GM21619 (cell line): ENCODE results near the gene SREBF1.

Experiments
- ATAC-seq: cut with Tn5 transposase; IDR thresholded peaks from one replicate; pipeline ENCODE4 v1.9.1; 2021; ENCODE audit not compliant: unreplicated experiment

Gene SREBF1

GRCh38 chr17:17836818-17837379 lies at the start of gene SREBF1:
SREBF1 (minus strand) TSS chr17:17836986; CDS start chr17:17836817, 169 bp downstream.
- ATAC-seq = peak; percentile 31

- no peak for ATAC-seq
These were observed 49.4 kb upstream of the SREBF1 start for GRCh38 chr17:17886226-17886625.

GRCh38 chr17:17884391-17885357 lies 47.9 kb upstream of the SREBF1 start:
- ATAC-seq = no peak

GRCh38 chr17:17883801-17884200 lies 47.0 kb upstream of the SREBF1 start:
- ATAC-seq = no peak

- ATAC-seq = no peak
These were observed 45.3 kb upstream of the SREBF1 start for GRCh38 chr17:17882082-17882581.

GRCh38 chr17:17880577-17881196 lies 43.9 kb upstream of the SREBF1 start:
- ATAC-seq = no peak

- ATAC-seq = no peak
These were observed 41.0 kb upstream of the SREBF1 start for GRCh38 chr17:17877529-17878358.

- no peak for ATAC-seq
These were observed 40.3 kb upstream of the SREBF1 start for GRCh38 chr17:17876959-17877528.

GRCh38 chr17:17874478-17874877 lies 37.7 kb upstream of the SREBF1 start:
- no peak for ATAC-seq

- ATAC-seq = no peak
These were observed 36.7 kb upstream of the SREBF1 start for GRCh38 chr17:17873450-17873991.

- ATAC-seq = no peak
These were observed 36.0 kb upstream of the SREBF1 start for GRCh38 chr17:17872547-17873345.

GRCh38 chr17:17871913-17872312 lies 35.1 kb upstream of the SREBF1 start:
- ATAC-seq = no peak

GRCh38 chr17:17870247-17870646 lies 33.5 kb upstream of the SREBF1 start:
- ATAC-seq = no peak

- no peak for ATAC-seq
These were observed 32.1 kb upstream of the SREBF1 start for GRCh38 chr17:17868641-17869522.

GRCh38 chr17:17866897-17867296 lies 30.1 kb upstream of the SREBF1 start:
- no peak for ATAC-seq

- no peak for ATAC-seq
These were observed 29.6 kb upstream of the SREBF1 start for GRCh38 chr17:17866425-17866824.

- no peak for ATAC-seq
These were observed 28.2 kb upstream of the SREBF1 start for GRCh38 chr17:17865035-17865434.

- ATAC-seq = no peak
These were observed 24.0 kb upstream of the SREBF1 start for GRCh38 chr17:17860766-17861107.
